ENCODE data around the gene CHAF1A. TPM values are rescaled to one million over a fixed set of nuclear protein-coding genes. Genes with fewer than 3 reads are reported as not detected.

Gene CHAF1A
- total and polyA plus RNA-seq, 2 of the 8 experiments (the other 6 are each of a cell fraction or from before 2014, with no cell fraction given): 122 to 147 TPM

DNA sequence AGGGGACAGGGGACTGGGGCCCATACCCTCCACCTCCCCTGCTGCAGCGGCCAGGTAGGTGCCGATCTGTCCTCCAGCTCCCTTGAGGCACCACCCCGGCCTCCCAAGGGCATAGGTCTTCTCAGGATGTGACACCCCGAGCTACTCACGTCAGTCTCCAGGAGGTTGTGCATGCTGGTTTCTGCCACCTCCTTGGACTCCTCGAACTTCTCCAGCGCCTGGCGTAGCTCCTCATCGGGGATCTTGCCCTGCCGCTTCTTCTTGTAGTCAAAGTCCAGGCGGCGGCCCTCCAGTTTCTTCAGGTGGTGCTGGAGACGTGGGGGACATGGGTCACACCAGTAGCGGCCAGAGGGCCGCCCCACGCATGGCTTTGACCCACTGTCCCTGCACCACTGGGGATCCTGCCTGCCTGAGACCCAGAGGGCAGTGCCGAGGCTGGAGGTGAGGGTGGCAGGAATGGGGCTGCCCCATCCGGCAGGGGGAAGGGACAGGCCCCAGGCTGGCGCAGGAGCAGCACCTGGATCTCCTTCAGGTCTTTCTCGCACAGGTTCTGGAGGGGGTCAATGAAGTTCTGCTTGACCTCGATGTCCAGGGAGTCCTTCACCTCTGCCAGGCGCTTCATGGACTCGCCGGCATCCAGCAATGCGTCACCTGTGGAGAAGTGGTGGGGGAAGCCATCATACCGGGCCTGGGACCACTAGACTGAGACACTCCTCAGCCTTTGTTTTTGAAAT lies 38.7 kb upstream of the CHAF1A start:
- Histone ChIP-seq H3K14ac (ENCODE audit: insufficient read length) (no peak overlapping the region), H4K8ac (ENCODE audit: extremely low read depth, insufficient read depth, low read length) (peak overlapping the region; percentile 62; the same call in 1 of the 2 replicates), H2AFZ (ENCODE audit: low read length) (no peak overlapping the region), H2BK15ac (ENCODE audit: low read length) (no peak overlapping the region), H4K5ac (ENCODE audit: insufficient read length, low read depth, low read length) (no peak overlapping the region), H2BK20ac (ENCODE audit: low read length) (no peak overlapping the region), H3K27me3 (replicated peaks in 1 of 4; ENCODE audit: control insufficient read depth in 3 of 4, extremely low read depth in 1 of 4, insufficient read depth in 3 of 4, low read length in 3 of 4) (no peaks in the 10 kb centered on the region), H2BK120ac (replicated peaks; ENCODE audit: low read depth, low read length) (no peak overlapping the region), H3K9me3 (ENCODE audit: insufficient read depth in 2 of 2, low read depth in 1 of 2, low read length in 1 of 2) (no peaks in the 10 kb centered on the region), H3K79me2 (ENCODE audit: control insufficient read depth in 1 of 2, insufficient read depth in 2 of 2, low read length in 2 of 2) (no peaks in the 10 kb centered on the region), H2BK5ac (ENCODE audit: low read depth, low read length) (peak overlapping the region; percentile 16; the same call in 1 of the 2 replicates), H3K18ac (ENCODE audit: extremely low read depth, low read length) (no peak overlapping the region), H3K79me1 (ENCODE audit: low read depth, low read length) (peaks cover 10% of the 10 kb centered on the region; the same call in 1 of the 2 replicates), H3K36me3 (ENCODE audit: control insufficient read depth in 2 of 4, insufficient read depth in 4 of 4, low read length in 3 of 4) (peaks cover 8 to 16% (median 11%) of the 10 kb centered on the region in 4 experiments; a peak in 5 of 8 replicates), H4K91ac (replicated peaks; ENCODE audit: insufficient read length, low read length) (no peak overlapping the region), H3K4ac (replicated peaks; ENCODE audit: insufficient read length, low read depth, low read length) (no peak overlapping the region), H3K4me3 (ENCODE audit: extremely low read depth in 1 of 4, insufficient read depth in 2 of 4, low read depth in 3 of 4, low read length in 4 of 4) (no peak overlapping the region), H3K23me2 (ENCODE audit: low read depth, low read length) (no peaks in the 10 kb centered on the region), H2BK12ac (ENCODE audit: low read depth, low read length) (no peak overlapping the region), H3K9ac (replicated peaks in 1 of 4; ENCODE audit: extremely low read depth in 1 of 4, low read depth in 3 of 4, low read length in 3 of 4) (no peak overlapping the region), H3K4me1 (replicated peaks in 1 of 4; ENCODE audit: control insufficient read depth in 3 of 4, insufficient read depth in 4 of 4, low read length in 3 of 4) (peaks cover 0 to 16% (median 3%) of the 10 kb centered on the region in 4 experiments; a peak in 3 of 7 replicates), H3K23ac (ENCODE audit: insufficient read length) (no peak overlapping the region), H4K20me1 (replicated peaks in 1 of 2; ENCODE audit: control insufficient read depth in 1 of 2, insufficient read depth in 2 of 2, low read length in 2 of 2) (peaks cover 15 to 36% of the 10 kb centered on the region in 2 experiments), H2AK5ac (ENCODE audit: low read depth, low read length) (no peak overlapping the region), H3K27ac (ENCODE audit: low read depth, low read length) (no peak overlapping the region), H3K4me2 (ENCODE audit: insufficient read depth in 1 of 2, low read depth in 2 of 2, low read length in 2 of 2) (no peak overlapping the region), H3K56ac (replicated peaks; ENCODE audit: insufficient read length, low read depth, low read length) (no peak overlapping the region)
- DNase-seq (ENCODE audit: low read depth in 1 of 2, low spot score in 2 of 2) (peak in 1 of 2 experiments; percentile 45), FAIRE-seq (no peak)
- WGBS, 2 experiments (ENCODE audit: extremely low coverage in 1 of 2, insufficient coverage in 1 of 2, insufficient read length in 1 of 2, insufficient replicate concordance in 2 of 2, low coverage in 1 of 2, low lambda C conversion rate in 2 of 2, missing lambda C conversion rate in 1 of 2): 93% methylated on average over 25 of the region's 26 CpGs; no CpG with 5 or more reads in 1 of the 2 experiments
- ChIA-PET POLR2A (ENCODE audit: partially characterized antibody) (interaction anchor here (1.2 to 13.0 kb wide), 12 partner anchors 8 to 379 kb away, joined by 3 to 72 read pairs (median 4); partner anchors contain the start of genes CHAF1A, EEF2, MPND and SH3GL1), CTCF (ENCODE audit: partially characterized antibody) (interaction anchor here (0.7 to 4.4 kb wide), 19 partner anchors 9 to 273 kb away, joined by 3 to 42 read pairs (median 4); partner anchors contain the start of genes CHAF1A and SH3GL1)
- TF ChIP-seq POLR2A (IDR thresholded peaks at IDR 0.05; ENCODE audit: control extremely low read depth in 1 of 2, low read depth in 2 of 2, low read length in 2 of 2): no peak; a peak in 1 of 3 replicates
- no peak for TF ChIP-seq CHD2 (IDR thresholded peaks at IDR 0.05; ENCODE audit: low read length)
- TF ChIP-seq BRCA1 (IDR thresholded peaks at IDR 0.05; ENCODE audit: low read depth, low read length): no peak
- TF ChIP-seq SUZ12 (IDR thresholded peaks at IDR 0.05; ENCODE audit: low read length): no peak
- no peak for TF ChIP-seq TEAD4 (IDR thresholded peaks at IDR 0.05; ENCODE audit: low read depth, low read length)
- no peak for TF ChIP-seq TAF7 (optimal IDR thresholded peaks at IDR 0.05; ENCODE audit: borderline replicate concordance, low read depth, low read length)
- TF ChIP-seq TAF1 (IDR thresholded peaks at IDR 0.05; ENCODE audit: low read depth, low read length): no peak
- no peak for TF ChIP-seq NANOG (IDR thresholded peaks at IDR 0.05; ENCODE audit: insufficient read depth, low read depth, low read length, poor library complexity, severe bottlenecking)
- no peak for TF ChIP-seq MAFK (IDR thresholded peaks at IDR 0.05; ENCODE audit: low read depth, low read length)
